Calu3 (cell line): ENCODE data around the gene DELE1. TPM values are rescaled to one million over a fixed set of nuclear protein-coding genes. Genes with fewer than 3 reads are reported as not detected.

Experiments used
- BruUV-seq: library from RNA; stranded (reverse); fragments of 400-500 nt; replicated peaks from 2 replicates; lab custom pipeline; 2021; lab: Mats Ljungman, UMichigan
- CTCF ChIA-PET: fragments of 300-600 bp; sonication (Branson Sonifier 250); formaldehyde crosslinking; loops from one replicate; lab custom pipeline; 2022; ENCODE audit warnings: antibody characterized with exemption; lab: Charles Lee
- DNase-seq: peaks from one replicate; pipeline ENCODE4 v3.0.0; 2022
- H3K27ac Mint-ChIP-seq: one replicate; pipeline ENCODE4 v1.8.0; 2022; ENCODE audit warnings: mixed read lengths; ENCODE audit not compliant: unreplicated experiment
- H3K27me3 Mint-ChIP-seq: one replicate; pipeline ENCODE4 v1.8.0; 2022; ENCODE audit warnings: mixed read lengths; ENCODE audit not compliant: unreplicated experiment
- H3K36me3 Mint-ChIP-seq: one replicate; pipeline ENCODE4 v1.8.0; 2022; ENCODE audit warnings: mild to moderate bottlenecking, moderate library complexity, mixed read lengths; ENCODE audit not compliant: insufficient read depth, unreplicated experiment
- H3K4me1 Mint-ChIP-seq: one replicate; pipeline ENCODE4 v1.8.0; 2022; ENCODE audit warnings: mild to moderate bottlenecking, low read depth, mixed read lengths; ENCODE audit not compliant: unreplicated experiment
- H3K4me3 Mint-ChIP-seq: one replicate; pipeline ENCODE4 v1.8.0; 2022; ENCODE audit warnings: mild to moderate bottlenecking, low read depth, moderate library complexity, mixed read lengths; ENCODE audit not compliant: unreplicated experiment
- H3K9me3 Mint-ChIP-seq: one replicate; pipeline ENCODE4 v1.8.0; 2022; ENCODE audit warnings: low read depth, mixed read lengths; ENCODE audit not compliant: unreplicated experiment
- intact Hi-C: fragments of 100-400 bp; cut with micrococcal nuclease; formaldehyde crosslinking; loops from one replicate; pipeline ENCODE4 v1.10.0; 2022; ENCODE audit not compliant: unreplicated experiment
- total RNA-seq: library from RNA; stranded (reverse); gene quantifications from 2 replicates; pipeline ENCODE4 v1.2.3, GENCODE V29; 2022
- TF ChIP-seq, protein P1 (sequence below): fragments of 200-600 bp; IDR thresholded peaks from one replicate; pipeline ENCODE4 v1.8.0; 2022; ENCODE audit warnings: antibody characterized with exemption; ENCODE audit not compliant: unreplicated experiment

The DELE1 gene
- total RNA-seq, 1 experiment from 2014 or later, result 78.5 TPM

DNA sequence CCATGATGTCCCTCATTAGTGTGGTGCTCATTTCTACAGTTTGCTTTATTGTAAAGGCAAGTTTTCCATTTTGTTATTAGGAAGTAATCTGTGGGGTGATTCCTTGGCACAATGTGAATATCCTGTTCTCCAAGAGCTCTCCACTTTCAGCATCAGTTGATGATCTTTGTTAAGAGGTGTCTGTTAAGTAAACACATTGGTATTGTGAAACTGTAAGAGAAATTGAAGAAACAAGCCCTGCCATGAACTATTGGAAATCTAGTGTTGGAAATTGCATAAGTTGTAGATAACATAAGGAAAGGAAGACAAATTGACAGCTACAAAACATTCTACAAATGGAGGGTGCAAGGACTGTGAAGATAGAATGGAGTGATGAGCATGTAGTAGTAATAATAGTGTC, 62.4 kb downstream of the DELE1 start:
- intact Hi-C loops, result no loop called here
- Mint-ChIP-seq H3K4me1 (no peaks in the 10 kb centered on the region), H3K9me3 (no peaks in the 10 kb centered on the region), H3K4me3 (no peak overlapping the region), H3K36me3 (peaks cover 11% of the 10 kb centered on the region), H3K27ac (no peak overlapping the region), H3K27me3 (no peaks in the 10 kb centered on the region)
- CTCF ChIA-PET, result no interaction called here
- TF ChIP-seq, protein P1, sequence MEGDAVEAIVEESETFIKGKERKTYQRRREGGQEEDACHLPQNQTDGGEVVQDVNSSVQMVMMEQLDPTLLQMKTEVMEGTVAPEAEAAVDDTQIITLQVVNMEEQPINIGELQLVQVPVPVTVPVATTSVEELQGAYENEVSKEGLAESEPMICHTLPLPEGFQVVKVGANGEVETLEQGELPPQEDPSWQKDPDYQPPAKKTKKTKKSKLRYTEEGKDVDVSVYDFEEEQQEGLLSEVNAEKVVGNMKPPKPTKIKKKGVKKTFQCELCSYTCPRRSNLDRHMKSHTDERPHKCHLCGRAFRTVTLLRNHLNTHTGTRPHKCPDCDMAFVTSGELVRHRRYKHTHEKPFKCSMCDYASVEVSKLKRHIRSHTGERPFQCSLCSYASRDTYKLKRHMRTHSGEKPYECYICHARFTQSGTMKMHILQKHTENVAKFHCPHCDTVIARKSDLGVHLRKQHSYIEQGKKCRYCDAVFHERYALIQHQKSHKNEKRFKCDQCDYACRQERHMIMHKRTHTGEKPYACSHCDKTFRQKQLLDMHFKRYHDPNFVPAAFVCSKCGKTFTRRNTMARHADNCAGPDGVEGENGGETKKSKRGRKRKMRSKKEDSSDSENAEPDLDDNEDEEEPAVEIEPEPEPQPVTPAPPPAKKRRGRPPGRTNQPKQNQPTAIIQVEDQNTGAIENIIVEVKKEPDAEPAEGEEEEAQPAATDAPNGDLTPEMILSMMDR, result no peak
- DNase-seq, result no peak
- BruUV-seq, result no TSS peak

DNA sequence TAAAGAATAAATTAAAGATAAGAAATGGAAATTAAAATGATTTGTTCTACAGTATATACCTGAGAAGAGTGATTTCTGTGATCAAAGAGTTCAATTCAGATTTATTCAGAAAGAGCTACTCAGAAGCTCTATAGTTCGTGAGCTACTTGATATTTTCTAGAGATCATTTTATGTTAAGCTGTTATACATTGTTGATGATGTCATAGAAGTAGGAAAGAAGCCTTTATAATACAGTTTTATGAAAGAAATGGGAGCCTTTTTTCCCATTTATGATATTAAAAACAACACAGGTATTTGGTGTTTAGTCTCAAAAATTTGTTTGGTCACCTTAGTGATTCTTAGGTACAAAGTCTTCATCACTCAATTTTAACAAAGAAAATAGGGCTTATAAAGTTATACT, 66.0 kb downstream of the DELE1 start:
- Mint-ChIP-seq H3K9me3 (no peaks in the 10 kb centered on the region), H3K27ac (no peak overlapping the region), H3K27me3 (no peaks in the 10 kb centered on the region), H3K4me3 (no peak overlapping the region), H3K4me1 (no peaks in the 10 kb centered on the region), H3K36me3 (peaks cover 2% of the 10 kb centered on the region)
- TF ChIP-seq, protein P1, result no peak
- intact Hi-C loops, result no loop called here
- DNase-seq, result no peak
- no TSS peak for BruUV-seq
- CTCF ChIA-PET, result interaction anchor here (0.6 to 1.8 kb wide), 4 partner anchors 11 to 1980 kb away, joined by 4 to 12 read pairs (median 4); no protein-coding TSS in a partner anchor

Other genes starting within 250 kb of the DELE1 start
- gene ARAP3, start 241.6 kb upstream of the DELE1 start, total RNA-seq, result 17.5 and 22.8 TPM in 2 replicates
- 146 and 167 TPM in 2 replicates for gene PCDH1, start 45.5 kb upstream of the DELE1 start, total RNA-seq
- not detected in 2 replicates for gene PCDH12, start 34.3 kb downstream of the DELE1 start, total RNA-seq
- 32.2 and 43.3 TPM in 2 replicates for gene RNF14, start 45.2 kb downstream of the DELE1 start, total RNA-seq
- 53.2 and 54.0 TPM in 2 replicates for gene GNPDA1, start 89.2 kb downstream of the DELE1 start, total RNA-seq
- 58.0 and 70.1 TPM in 2 replicates for gene NDFIP1, start 184.9 kb downstream of the DELE1 start, total RNA-seq